HG02798 (cell line): ENCODE measurements around the gene ELP4.
"Not testable (repeated sequence)": the region's sequence is repeated elsewhere in the genome, so short reads cannot be mapped to it uniquely, and the experiment has no call there.

Experiments used
- ATAC-seq: cut with Tn5 transposase; IDR thresholded peaks from one replicate; pipeline ENCODE4 v1.9.1; 2021; ENCODE audit warnings: mild to moderate bottlenecking; ENCODE audit not compliant: unreplicated experiment, poor library complexity

The ELP4 gene

DNA sequence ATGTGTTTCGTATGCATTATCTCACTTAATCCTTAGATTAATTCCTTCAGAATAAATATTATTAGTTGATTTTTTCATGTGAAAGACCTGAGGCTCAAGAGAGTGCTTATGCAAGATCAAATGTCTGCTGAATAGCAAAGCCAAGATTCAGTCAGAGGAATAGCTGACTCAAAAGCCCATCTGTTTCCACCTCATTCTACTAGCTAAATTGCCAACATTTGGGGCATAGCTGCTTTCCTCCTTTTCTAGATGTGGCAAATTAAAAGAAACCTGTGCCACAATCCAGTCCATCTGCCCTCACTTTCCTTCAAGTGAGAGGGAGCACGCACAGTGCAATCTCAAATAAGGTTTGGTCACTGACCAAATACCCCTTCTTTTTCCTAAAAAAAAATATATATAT lies 180.5 kb downstream of the ELP4 start:
- no peak for ATAC-seq

DNA sequence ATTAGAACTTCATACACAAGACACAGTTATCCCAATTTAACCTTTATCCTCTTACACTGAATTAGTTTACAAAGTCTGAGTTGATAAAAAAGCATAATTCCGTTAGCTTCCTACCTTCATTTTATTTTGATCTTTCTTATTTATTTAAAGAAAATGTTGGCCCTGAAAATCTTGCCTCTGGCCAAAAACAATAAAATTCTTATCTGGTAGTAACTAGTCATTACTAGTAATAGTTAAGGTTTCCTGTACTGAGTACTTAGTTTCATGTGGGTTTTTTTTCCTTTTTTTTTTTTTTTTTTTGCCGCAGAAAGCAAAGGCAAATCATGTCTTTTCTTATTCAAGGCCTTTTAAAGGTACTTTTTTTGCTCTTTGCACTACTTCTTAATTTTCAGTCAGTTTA lies 180.9 kb downstream of the ELP4 start:
- ATAC-seq, result no peak

DNA sequence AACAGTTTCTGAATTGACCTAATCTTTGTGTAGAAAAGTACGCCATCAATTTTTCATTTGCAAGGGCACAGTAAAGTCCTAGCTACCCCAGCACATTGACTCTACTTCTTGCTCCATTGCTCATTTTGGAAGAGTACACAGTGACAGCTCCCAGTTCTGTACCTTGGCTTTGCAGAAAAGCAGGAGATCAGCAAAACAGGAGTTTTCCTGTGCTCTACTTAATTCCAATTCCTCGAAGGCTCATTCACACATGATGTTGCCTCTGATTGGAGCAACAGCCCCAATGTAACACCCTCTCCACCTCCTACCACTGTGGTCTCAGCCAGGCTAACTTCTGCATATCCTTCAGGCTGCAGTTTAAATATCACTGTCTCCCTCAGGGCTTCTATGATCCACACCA lies 182.9 kb downstream of the ELP4 start:
- no peak for ATAC-seq

DNA sequence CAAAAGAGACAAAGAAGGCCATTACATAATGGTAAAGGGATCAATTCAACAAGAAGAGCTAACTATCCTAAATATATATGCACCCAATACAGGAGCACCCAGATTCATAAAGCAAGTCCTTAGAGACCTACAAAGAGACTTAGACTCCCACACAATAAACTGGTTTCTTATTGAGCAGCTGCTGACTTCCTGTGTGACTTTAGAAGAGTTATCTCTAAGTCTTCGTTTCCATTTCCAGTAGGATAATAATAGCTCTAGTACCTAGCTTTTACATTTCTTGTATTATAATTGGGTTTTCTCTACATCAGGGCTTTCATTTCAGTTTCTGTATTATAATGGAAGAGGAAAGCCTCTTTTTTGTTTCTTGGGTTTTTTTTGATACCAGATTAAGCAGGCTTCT lies 187.5 kb downstream of the ELP4 start:
- ATAC-seq, result peak; percentile 98

- no peak for ATAC-seq
Observed at GRCh38 chr11:31699066-31699465, 189.5 kb downstream of the ELP4 start.

DNA sequence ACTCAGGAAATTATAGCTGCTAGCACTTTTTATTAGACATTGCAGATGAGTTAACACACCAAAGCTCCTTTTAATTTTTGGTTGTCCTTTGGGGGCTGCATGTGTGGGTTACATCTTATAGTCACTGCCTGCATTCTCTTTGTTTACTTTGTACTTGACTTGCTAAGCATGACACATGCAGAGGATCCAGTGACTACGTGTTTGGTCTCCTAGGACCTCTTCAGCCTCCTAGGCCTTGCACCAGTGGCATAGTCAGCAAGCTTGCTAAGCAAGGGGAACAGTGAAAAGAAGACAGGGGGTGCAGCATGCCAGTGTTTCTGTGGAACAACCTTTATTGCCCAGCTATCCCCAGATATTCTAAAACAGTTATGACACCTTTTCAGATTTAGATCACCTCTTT lies 193.4 kb downstream of the ELP4 start:
- ATAC-seq, result no peak

- ATAC-seq, result no peak
Observed at GRCh38 chr11:31706357-31706756, 196.8 kb downstream of the ELP4 start.

GRCh38 chr11:31711137-31711536 lies 201.6 kb downstream of the ELP4 start:
- ATAC-seq, result no peak

- ATAC-seq, result no peak
Observed at GRCh38 chr11:31712851-31713250, 203.3 kb downstream of the ELP4 start.

- ATAC-seq, result no peak
Observed at GRCh38 chr11:31714840-31715239, 205.3 kb downstream of the ELP4 start.

- no peak for ATAC-seq
Observed at GRCh38 chr11:31720225-31720624, 210.7 kb downstream of the ELP4 start.

GRCh38 chr11:31720671-31721365 lies 211.3 kb downstream of the ELP4 start:
- no peak for ATAC-seq

- no peak for ATAC-seq
Observed at GRCh38 chr11:31722754-31723153, 213.2 kb downstream of the ELP4 start.

DNA sequence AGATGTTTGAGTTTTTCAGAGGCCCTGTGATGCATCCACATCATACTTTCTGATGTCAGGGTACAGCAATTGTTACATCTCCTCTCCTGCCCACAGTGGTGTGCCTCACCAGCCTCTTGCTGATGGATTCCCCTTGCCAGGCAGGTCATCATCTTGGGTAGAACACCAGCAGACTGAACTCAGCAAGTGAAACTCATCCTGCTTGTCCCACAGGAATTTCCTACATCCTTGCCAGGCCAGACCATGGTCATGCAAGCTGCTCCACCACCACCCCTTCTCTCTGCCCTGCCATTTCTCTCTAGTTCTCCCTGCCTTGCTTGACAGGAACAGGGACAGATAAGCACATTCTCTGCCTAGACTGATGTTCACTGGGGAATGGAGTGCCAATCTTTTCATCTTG lies 215.6 kb downstream of the ELP4 start:
- no peak for ATAC-seq

DNA sequence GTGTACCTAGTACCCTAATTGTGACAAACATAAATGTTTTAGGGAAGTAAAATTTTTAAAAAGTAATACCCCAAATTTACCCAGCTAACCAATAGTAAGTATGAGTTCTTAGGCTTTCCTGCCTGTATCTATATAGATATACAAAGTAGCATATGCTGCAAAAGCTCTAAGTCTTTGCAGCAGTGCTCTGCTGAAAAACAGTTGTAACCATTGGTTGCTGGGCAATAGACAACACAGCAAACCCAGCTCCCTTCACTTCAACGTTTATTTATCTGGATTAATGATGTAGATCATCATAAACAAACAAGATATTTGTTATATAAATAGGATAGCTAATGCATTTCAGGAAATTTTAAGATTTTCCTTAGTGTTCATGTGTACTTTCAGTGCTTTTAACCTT lies 218.9 kb downstream of the ELP4 start:
- ATAC-seq, result no peak

- ATAC-seq, result no peak
Observed at GRCh38 chr11:31740131-31740530, 230.6 kb downstream of the ELP4 start.

DNA sequence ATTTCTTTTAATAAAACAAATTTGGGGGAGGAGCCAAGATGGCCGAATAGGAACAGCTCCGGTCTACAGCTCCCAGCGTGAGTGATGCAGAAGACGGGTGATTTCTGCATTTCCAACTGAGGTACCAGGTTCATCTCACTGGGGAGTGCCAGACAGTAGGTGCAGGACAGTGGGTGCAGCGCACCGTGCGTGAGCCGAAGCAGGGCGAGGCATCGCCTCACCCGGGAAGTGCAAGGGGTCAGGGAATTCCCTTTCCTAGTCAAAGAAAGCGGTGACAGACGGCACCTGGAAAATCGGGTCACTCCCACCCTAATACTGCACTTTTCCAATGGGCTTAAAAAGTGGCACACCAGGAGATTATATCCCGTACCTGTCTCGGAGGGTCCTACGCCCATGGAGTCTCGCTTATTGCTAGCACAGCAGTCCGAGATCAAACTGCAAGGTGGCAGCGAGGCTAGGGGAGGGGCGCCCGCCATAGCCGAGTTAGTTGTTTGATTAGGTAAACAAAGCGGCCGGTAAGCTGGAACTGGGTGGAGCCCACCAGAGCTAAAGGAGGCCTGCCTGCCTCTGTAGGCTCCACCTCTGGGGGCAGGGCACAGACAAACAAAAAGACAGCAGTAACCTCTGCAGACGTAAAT lies 231.3 kb downstream of the ELP4 start:
- not testable (repeated sequence) for ATAC-seq

GRCh38 chr11:31747581-31747980 lies 238.0 kb downstream of the ELP4 start:
- no peak for ATAC-seq

DNA sequence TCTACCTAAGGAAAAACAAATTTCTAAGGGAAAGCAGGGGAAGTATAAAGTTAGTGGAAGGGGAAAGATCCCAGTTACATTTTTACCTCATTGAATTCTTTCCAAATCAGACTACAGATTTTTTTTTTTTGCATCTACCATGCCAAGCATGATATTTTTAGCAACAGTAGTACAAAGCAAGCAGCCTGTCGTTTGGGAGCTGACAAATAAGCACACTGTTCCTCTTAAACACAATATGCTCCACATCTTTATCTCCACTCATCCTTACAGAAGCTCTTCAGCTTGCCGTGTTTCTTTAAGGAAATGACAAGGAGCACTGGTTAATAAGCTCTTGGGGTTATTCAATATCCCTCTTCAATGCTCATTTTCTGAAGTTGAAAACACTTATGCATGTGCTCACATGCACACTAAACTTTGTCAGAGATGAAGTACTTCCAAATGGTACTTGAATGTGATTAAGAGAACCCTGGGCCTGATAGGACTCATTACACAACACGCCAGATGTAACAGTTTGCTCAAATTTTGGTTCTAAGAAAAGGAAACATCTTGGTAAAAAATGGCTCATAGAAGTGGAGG lies 247.8 kb downstream of the ELP4 start:
- no peak for ATAC-seq

GRCh38 chr11:31761636-31762035 lies 252.1 kb downstream of the ELP4 start:
- ATAC-seq, result no peak

GRCh38 chr11:31763296-31763695 lies 253.7 kb downstream of the ELP4 start:
- no peak for ATAC-seq

- no peak for ATAC-seq
Observed at GRCh38 chr11:31764261-31764660, 254.7 kb downstream of the ELP4 start.
